Fibroblast of pulmonary artery (primary cell): ENCODE results near the gene GPATCH8.
"Not testable (repeated sequence)": the region's sequence is repeated elsewhere in the genome, so short reads cannot be mapped to it uniquely, and the experiment has no call there.

Experiments used
- DNase-seq: peaks from one replicate; pipeline ENCODE4 v3.0.0-alpha.2; 2010; ENCODE audit warnings: low read depth
- H3K4me3 ChIP-seq: replicated peaks from 2 replicates; pipeline ENCODE4 v1.5.1; 2011; ENCODE audit warnings: low read depth, mild to moderate bottlenecking, control low read depth, low read length, moderate library complexity
- TF ChIP-seq, protein P1 (sequence below): IDR thresholded peaks from 2 replicates; pipeline ENCODE4 v1.5.1; 2011; ENCODE audit warnings: mild to moderate bottlenecking, control low read depth, low read length, inconsistent platforms; ENCODE audit errors: missing control alignments

The GPATCH8 gene

DNA sequence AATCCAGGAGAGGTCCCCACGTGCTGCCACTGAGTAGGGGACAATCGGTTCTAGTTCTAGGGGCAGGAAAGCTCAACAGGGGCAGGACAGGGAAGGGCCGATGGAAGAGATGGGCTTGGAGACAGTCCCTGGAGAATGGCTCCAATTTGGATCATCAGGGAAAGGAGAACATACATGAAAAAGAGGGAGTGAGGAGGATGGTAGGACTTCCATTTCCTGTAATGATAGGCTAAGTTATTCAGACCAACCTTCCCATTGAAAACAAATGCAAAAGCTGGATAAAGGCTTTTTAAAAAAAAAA is 20.4 kb upstream of the GPATCH8 start:
- TF ChIP-seq, protein P1, sequence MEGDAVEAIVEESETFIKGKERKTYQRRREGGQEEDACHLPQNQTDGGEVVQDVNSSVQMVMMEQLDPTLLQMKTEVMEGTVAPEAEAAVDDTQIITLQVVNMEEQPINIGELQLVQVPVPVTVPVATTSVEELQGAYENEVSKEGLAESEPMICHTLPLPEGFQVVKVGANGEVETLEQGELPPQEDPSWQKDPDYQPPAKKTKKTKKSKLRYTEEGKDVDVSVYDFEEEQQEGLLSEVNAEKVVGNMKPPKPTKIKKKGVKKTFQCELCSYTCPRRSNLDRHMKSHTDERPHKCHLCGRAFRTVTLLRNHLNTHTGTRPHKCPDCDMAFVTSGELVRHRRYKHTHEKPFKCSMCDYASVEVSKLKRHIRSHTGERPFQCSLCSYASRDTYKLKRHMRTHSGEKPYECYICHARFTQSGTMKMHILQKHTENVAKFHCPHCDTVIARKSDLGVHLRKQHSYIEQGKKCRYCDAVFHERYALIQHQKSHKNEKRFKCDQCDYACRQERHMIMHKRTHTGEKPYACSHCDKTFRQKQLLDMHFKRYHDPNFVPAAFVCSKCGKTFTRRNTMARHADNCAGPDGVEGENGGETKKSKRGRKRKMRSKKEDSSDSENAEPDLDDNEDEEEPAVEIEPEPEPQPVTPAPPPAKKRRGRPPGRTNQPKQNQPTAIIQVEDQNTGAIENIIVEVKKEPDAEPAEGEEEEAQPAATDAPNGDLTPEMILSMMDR = no peak
- no peak for DNase-seq
- H3K4me3 ChIP-seq = no peak overlapping the region

- no peak overlapping the region for H3K4me3 ChIP-seq
- peak; percentile 78 for DNase-seq
- TF ChIP-seq, protein P1 = peak; percentile 76
Observed at GRCh38 chr17:44522883-44523671, 19.9 kb upstream of the GPATCH8 start.

GRCh38 chr17:44518032-44518431 is 14.8 kb upstream of the GPATCH8 start:
- no peak overlapping the region for H3K4me3 ChIP-seq
- TF ChIP-seq, protein P1 = no peak
- DNase-seq = no peak

GRCh38 chr17:44511241-44512134 is 8.3 kb upstream of the GPATCH8 start:
- H3K4me3 ChIP-seq, DNase-seq: not testable (repeated sequence)

DNA sequence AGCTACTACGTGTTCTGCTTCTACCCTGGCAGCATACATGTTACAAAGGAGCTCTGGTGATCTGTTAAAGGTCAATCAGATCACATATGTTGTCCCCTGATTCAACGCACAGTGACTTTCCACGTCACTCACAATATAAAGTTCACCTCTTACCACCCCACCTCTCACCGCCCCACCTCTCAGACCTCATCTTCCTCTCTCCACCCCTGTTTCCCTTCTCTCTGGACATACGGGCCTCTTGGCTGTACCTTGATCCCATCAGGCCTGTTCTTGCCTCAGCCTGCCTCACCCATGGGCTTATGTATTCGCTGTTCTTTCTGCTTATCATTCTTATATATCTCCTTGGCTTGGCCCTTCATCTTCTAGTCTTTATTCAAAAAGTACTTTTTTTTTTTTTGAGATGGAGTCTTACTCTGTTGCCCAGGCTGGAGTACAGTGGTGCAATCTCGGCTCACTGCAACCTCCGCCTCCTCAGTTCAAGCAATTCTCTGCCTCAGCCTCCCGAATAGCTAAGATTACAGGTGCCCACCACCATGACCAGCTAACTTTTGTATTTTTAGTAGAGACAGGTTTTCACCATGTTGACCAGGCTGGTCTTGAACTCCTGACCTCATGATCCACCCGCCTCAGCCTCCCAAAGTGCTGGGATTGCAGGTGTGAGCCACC is 3.9 kb upstream of the GPATCH8 start:
- H3K4me3 ChIP-seq, DNase-seq: not testable (repeated sequence)

GRCh38 chr17:44502598-44503146 is 534 bp downstream of the GPATCH8 start:
- peak overlapping the region; percentile 98 for H3K4me3 ChIP-seq
- no peak for DNase-seq
- TF ChIP-seq, protein P1 = no peak

- no peak for DNase-seq
- H3K4me3 ChIP-seq = peak overlapping the region; percentile 98
- TF ChIP-seq, protein P1 = no peak
Observed at GRCh38 chr17:44501866-44502375, 1.3 kb downstream of the GPATCH8 start.
